GM18507 (cell line): ENCODE data around the gene C19orf67.
A peak's percentile ranks its signal among the peaks of the same experiment; 100 is the strongest.
"Not testable (repeated sequence)": the region's sequence is repeated elsewhere in the genome, so short reads cannot be mapped to it uniquely, and the experiment has no call there.

Experiments
- DNase-seq: peaks from one replicate; pipeline ENCODE4 v3.0.0; 2011; ENCODE audit warnings: low read depth; ENCODE audit not compliant: insufficient read length; ENCODE audit errors: extremely low spot score
- FAIRE-seq: peaks from 2 replicates; lab custom pipeline; 2011; peaks lifted over from hg19 to GRCh38; lab: Jason Lieb, UNC

Gene C19orf67

GRCh38 chr19:14059652-14060155 lies 25.9 kb downstream of the C19orf67 start:
- no peak for DNase-seq
- FAIRE-seq = no peak

- FAIRE-seq (no peak), DNase-seq (no peak)
These were observed 26.5 kb downstream of the C19orf67 start for GRCh38 chr19:14059093-14059480.

GRCh38 chr19:14058182-14059092 lies 27.1 kb downstream of the C19orf67 start:
- FAIRE-seq (no peak), DNase-seq (no peak)

GRCh38 chr19:14056741-14057356 lies 28.7 kb downstream of the C19orf67 start:
- FAIRE-seq = no peak
- DNase-seq = no peak

GRCh38 chr19:14056069-14056666 lies 29.4 kb downstream of the C19orf67 start:
- DNase-seq = no peak
- no peak for FAIRE-seq

GRCh38 chr19:14055396-14055795 lies 30.2 kb downstream of the C19orf67 start:
- FAIRE-seq (no peak), DNase-seq (no peak)

- DNase-seq (no peak), FAIRE-seq (no peak)
These were observed 30.9 kb downstream of the C19orf67 start for GRCh38 chr19:14054721-14055120.

- FAIRE-seq (no peak), DNase-seq (no peak)
These were observed 31.5 kb downstream of the C19orf67 start for GRCh38 chr19:14054099-14054498.

- FAIRE-seq (no peak), DNase-seq (no peak)
These were observed 32.1 kb downstream of the C19orf67 start for GRCh38 chr19:14053500-14053899.

- no peak for DNase-seq
- no peak for FAIRE-seq
These were observed 32.6 kb downstream of the C19orf67 start for GRCh38 chr19:14053032-14053431.

GRCh38 chr19:14052470-14052869 lies 33.1 kb downstream of the C19orf67 start:
- no peak for DNase-seq
- FAIRE-seq = no peak

- no peak for FAIRE-seq
- DNase-seq = no peak
These were observed 33.6 kb downstream of the C19orf67 start for GRCh38 chr19:14051980-14052379.

- DNase-seq, FAIRE-seq: not testable (repeated sequence)
These were observed 34.6 kb downstream of the C19orf67 start for GRCh38 chr19:14050961-14051360.

GRCh38 chr19:14050512-14050911 lies 35.1 kb downstream of the C19orf67 start:
- FAIRE-seq = no peak
- no peak for DNase-seq

GRCh38 chr19:14048443-14049153 lies 37.0 kb downstream of the C19orf67 start:
- DNase-seq (peak; percentile 47), FAIRE-seq (peak; percentile 64)

- DNase-seq, FAIRE-seq: not testable (repeated sequence)
These were observed 37.7 kb downstream of the C19orf67 start for GRCh38 chr19:14047866-14048265.

- FAIRE-seq = peak; percentile 86
- DNase-seq = peak; percentile 44
These were observed 42.6 kb downstream of the C19orf67 start for GRCh38 chr19:14042659-14043608.

GRCh38 chr19:14039181-14039580 lies 46.4 kb downstream of the C19orf67 start:
- DNase-seq (no peak), FAIRE-seq (no peak)

- FAIRE-seq (no peak), DNase-seq (no peak)
These were observed 49.9 kb downstream of the C19orf67 start for GRCh38 chr19:14035706-14036105.
